Right renal pelvis (tissue), 4 donors: ENCODE data around the gene ARFGEF3. TPM values are rescaled to one million over a fixed set of nuclear protein-coding genes. Genes with fewer than 3 reads are reported as not detected.

ENCODE experiments used
- DNase-seq, 4 donors: peaks; one replicate each; pipeline ENCODE4 v3.0.0-alpha.2; 2013; ENCODE audit warnings: low read depth in 4 of 4, low spot score in 3 of 4, missing footprints in 1 of 4
- polyA plus RNA-seq, 4 donors: library from polyadenylated mRNA; unstranded; fragments of 120-200 nt; gene quantifications; one replicate each; pipeline ENCODE4 v1.2.1, GENCODE V29; 2013; ENCODE audit not compliant: insufficient read length in 4 of 4

The ARFGEF3 gene
- polyA plus RNA-seq, 4 donors, result 5.8 to 8.2 (median 6.6) TPM

DNA sequence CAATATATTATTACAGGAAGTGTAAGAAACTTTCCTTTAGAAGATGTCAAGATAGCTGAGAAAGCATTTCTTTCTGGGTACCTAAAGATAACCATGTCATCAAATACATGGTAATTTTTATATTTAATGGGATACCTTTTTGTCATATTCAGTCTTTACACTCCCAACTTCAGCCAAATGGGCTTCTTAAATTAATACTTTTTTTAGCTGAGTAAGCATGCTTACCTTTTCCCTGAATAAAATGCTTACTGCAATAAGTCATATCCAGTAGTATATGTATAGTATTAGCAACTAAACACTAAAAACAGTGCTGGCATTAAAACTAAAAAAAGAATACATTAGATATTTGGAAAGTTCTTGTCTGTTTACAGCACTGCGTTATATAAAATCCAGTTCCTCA is 74.0 kb downstream of the ARFGEF3 start:
- DNase-seq, result no peak

DNA sequence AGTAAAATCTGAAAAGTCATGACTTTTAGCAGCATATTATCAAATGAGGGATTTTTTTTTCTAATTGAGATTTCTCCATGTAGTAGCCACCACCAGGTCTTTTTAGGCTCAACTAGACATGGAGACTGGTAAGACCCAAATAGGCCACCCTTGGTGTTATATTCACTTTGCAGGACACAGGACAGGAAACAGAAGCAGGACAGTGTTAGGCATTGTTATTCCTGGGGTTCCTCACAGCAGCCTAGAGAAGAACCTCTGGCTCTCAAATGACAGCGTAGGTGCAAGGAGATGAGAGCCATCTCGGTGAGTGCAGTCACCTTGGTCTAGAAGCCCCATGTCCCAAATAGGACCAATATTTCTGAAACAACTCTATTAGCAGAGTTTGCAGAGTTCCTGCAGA is 75.7 kb downstream of the ARFGEF3 start:
- no peak for DNase-seq

DNA sequence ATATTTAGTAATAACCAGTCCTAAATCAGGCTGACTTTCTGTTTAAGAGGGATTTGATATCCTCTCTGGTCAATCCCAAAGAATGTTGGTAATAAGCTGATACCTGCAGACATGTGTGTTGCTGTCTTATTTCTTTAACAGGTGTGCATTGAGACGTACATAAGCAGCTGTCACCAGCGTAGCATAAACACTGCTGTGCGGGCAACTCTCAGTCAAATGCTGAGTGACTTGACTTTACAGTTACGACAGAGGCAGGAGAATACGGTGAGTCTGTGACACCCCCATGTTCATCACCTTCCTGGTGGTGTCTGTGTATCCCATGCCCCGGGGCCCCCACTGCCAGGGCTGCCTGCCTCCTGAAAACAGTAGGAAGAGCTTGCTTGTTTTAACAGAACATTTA is 76.6 kb downstream of the ARFGEF3 start:
- no peak for DNase-seq

DNA sequence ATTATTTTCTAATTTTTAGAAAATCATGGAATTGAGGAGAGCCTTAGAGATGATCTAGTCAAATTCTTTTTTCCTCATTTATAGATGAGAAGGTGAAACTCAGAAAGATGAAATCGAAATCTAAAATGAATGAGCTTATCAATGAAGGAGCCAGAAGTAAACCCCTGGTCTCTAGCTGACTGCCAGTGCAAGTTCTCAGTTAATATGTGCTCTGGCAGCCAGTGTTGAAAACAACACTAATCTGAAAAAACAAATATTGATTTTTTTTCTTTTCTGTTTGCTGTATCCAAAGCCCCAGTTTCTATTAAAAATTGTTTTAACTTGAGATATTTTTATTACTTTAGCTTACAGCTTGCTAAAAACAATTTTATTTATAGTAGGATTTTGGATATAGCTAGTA is 78.0 kb downstream of the ARFGEF3 start:
- no peak for DNase-seq

DNA sequence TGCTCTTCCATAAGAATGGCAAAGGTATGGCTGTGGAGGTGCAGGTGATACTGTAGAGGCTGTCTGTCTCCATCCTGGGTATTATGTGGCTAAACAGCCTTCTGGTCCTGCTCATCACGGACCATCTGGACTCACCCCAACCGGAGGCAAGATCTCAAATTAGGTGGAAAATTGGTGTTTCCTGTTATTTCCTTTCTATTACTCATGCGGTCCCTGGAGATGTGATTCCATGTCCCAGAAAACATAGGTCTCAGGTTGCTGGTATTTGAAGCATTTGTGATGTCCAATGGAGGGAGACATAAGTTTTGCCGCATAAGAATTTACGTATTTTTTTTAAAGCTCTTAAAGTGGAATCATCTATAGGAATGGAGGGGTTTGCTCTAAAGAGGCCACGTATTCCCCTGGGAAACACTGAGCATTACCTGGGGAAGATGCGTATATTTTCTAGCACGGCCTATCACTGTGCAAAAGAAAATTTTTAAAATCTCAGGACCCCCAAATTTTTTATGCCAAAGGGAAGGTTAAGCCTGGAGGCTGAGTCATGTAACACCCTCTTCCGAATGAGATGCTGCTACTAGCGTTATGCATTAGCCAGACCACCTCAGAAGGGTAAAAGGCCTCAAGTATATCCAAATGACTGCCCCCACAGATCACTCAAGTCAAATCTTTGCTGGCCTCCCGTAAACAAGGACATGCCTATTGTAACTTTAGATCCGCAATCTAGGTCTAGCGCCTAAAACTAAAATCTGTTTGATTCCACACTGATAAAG is 78.9 kb downstream of the ARFGEF3 start:
- DNase-seq, result no peak

DNA sequence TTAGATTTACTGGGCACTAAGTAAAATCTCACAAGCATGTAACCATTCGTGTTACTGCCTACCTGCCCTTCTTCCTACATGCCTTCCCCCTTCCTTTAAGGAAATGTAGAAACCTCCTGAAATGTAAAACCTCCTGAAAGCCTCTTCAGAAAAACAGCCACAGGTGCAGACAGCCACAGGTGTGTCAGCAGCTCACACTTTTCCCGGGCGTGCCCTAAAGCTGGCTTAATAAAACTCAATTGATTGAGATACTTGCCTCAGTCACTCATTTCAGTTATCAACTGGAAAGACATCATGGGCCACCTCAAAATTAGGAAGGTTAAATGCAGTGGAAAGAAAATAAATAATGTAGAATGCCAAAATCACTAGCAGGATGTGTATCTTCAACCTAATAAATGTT is 79.6 kb downstream of the ARFGEF3 start:
- no peak for DNase-seq

DNA sequence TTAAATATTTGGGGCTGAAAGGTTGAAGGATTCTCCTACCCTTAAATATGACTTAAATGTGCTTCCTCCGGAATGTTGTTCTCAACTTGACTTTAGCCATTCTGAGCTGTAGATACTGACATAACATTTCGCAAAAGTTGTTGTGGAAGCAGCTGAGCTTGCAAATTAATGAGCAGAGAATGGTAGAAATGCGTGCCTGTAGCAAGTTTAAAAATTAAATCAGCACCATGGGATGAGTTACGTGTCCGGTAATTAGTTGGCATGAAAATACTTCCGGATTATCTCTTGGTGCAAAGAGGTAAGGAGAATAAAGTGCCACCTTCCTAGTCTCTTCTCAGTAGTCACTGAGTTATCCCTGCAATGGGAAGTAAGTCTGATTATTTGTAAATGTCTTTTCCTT is 80.2 kb downstream of the ARFGEF3 start:
- DNase-seq, result no peak

DNA sequence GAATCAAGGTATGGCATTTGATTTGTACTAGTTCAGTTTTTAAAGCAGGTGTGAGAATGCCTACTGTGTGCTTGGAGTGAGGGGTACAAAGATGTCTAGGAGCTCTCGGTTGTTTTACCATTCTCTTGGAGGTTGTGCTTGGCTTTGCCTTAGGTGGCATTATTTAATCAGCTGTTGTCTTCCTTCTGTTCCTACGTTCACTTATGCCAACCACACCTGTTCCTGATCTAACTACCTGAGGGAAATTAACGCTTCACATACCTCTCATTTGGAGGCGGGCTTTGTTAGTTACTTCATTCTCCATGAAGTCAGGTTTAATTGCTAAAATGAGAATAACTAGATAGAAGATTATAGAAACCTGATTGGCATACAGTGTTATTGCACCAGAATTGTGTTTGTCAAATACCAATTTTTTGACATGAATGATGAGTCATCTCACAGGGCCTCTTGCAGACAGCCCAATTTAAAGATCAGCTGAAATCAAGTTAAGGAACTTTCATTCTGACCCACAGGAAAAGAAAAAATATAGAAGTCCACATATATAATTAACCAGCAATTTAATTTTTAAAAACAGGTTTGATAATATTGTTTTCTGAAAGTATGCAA is 81.4 kb downstream of the ARFGEF3 start:
- no peak for DNase-seq

DNA sequence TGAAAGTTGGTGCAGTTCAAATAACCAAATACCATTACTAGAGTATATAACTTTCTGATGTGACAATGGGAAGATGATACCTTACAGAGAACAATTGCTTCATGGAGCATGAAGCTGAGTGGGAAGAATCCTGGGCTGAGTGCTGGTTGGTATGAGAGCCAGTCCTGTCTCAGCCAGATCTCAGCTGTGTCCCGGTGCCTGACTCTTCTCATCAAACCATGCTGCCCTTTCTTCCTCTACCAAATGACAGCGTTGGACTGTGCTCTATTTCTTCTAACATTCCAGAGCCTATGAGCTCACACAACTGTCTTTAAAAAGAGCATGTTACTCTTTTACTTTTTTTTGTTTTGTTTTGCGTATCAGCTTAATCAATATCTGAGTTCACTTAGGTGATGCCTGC is 84.0 kb downstream of the ARFGEF3 start:
- DNase-seq, result no peak

DNA sequence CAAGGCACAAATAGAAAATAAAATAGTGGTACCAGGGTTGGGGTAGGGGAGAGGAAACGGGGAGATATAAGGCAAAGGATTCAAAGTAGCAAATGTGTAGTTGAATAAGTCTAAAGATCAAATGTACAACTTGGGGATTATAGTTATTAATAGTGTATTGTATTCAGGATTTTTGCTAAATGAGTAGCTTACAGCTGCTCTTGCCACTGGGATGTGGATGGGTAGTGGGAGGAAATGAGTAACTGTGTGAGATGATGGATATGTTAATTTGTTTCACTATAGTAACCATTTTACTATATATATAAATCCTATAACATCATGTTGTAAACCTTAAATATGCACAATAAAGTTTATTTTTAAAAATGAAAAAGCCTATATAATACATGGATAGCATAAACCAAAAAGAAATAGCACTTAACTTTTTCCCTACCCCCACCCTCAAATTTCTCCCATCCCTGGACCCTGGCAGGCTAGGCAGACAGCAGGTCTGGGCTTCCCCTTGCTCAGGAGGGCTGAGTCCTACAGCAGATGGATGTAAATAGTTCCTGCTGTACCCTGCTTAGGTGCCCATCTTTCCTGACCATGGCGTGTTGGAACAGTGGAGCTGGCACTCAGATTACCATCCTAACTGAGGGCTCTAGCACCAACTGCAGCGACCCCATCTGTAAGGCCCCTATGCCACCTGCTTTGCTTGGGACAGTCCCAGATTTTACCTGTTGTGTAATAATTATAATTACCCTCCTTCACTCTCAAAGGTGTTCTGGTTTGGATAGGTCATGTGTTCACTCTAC is 85.1 kb downstream of the ARFGEF3 start:
- no peak for DNase-seq

DNA sequence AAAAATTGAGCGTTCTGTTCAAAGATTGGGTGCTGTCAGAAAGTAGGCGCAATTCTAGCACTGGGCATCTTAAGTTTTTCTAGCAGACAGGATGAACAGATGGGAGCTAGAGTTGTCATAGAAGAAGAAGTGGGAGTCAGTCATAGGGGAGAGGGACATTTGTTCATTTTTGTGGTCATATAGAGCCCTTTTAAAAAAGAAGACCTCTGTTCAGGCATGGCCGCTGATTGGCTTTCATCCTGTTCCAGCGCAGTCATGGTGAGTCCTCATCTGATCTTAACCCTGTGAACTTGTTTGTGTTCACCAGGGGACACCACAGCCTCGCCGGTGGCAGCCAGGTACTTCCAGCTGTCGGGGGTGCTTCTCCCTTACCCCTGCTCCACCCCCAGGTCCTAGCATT is 86.3 kb downstream of the ARFGEF3 start:
- DNase-seq, result no peak

DNA sequence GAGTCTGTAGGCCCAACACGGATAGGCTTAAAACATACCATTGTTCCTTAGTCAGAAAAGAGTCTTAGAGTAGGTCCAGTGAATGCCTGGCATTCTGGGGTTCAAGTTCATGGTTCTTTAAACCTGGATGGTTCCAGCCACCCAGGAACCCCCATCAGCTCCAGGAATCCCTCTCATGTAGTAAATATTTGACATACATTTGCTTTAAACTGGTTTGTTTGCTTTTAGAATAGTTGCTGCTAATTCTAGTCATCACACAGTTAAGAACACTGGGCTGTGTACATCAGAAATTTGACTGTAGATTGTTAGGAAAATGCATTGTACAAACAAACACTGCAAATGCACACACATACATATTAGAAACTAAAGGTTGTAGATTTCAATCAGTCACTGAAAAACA is 87.1 kb downstream of the ARFGEF3 start:
- no peak for DNase-seq

DNA sequence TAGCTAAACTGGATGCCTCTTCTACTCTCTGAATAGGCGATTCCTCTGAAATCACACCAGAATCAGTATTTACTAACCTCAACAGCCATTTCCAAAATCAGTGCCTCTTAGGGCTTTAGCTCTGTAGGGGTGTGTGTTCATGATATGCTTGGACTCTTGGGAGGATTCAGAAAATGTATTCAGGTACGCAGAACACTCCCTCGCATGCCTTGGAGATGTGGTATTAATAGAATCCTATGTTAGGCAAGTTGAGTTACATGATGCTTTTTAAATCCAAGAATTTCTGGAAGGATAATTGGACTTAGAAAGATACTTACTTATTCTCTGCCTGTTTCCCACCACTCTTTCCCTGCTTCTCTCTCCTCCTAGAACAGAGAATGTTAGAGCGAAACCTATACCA is 88.3 kb downstream of the ARFGEF3 start:
- DNase-seq, result no peak

DNA sequence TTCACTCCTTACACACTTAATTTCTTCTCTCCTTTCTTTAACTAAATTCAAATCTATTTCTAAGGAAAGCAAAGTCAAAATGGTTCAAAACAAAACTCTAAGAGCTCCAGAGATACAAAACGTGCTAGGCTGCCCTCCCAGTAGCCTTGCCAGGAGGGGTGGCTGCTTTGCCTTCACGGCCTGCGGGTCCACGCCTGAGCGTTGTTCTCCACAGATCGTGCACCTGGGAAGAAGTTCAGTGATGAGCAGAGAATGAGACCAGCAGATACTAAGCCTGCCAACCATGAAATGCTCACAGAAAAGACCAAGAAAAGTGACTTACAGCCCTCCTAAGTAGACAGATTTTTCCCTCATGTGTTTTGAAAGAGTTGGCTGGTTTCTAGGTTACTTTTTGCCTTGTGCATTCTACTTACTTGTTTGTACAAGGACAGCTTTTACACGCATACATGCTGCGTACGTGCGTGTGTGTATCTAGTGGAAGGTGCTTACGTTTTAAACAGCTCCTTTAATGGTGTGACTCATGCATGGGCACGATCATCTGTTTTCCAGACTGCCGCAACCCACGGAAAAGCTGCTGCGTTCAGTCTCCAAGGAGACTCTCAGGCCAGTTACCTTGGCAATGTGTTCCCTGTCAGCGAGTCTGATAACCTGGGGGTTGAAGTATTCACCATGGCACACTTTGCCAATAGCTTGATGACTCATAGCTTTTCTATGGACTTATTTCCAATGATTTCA is 88.9 kb downstream of the ARFGEF3 start:
- DNase-seq, result no peak

DNA sequence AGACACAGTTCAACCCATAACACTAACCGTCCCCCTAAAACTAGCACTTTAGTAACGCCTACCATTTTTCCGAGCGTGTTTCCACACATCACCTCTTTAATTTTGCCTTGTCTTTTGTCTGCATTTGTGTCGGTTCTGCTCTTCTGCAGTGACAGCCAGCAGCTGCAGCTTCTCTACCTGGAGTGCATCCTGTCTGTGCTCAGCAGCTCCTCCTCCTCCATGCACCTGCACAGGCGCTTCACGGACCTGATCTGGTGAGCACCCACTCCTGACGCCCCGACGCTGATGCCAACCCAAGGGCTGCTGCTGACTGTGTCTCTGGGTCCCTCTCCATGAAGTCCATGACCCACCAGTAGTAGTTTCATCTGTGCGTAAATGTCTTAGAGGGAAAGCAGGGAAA is 92.0 kb downstream of the ARFGEF3 start:
- DNase-seq, result no peak

DNA sequence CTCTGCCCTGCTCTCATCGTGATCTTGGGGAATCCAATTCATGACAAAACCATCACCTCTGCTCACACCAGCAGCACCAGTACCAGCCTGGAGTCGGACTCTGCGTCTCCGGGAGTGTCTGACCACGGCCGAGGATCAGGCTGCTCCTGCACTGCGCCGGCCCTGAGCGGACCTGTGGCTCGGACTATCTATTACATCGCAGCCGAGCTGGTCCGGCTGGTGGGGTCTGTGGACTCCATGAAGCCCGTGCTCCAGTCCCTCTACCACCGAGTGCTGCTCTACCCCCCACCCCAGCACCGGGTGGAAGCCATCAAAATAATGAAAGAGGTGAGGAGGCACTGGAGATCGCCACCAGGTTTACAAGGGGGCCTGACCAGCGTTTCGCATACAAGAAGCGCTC is 93.7 kb downstream of the ARFGEF3 start:
- DNase-seq, result no peak

DNA sequence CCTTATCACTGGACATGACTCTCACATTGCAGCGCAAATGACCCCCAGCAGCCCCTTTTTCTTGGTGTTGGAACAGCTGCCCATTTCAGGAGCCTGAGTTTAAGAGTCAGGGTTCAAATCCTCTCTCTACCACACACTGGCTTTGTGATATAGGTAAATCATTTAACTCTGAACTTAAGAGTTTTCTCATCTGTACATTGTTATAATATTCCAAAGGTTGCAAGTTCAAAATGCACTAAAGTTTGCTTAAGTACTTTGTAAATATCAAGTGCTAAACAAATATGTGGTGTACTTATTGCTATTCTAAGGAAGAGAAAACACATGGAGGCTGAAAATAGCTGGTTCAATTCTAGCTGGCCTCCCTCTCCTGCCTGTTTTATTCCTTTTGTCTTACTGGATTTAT is 95.9 kb downstream of the ARFGEF3 start:
- DNase-seq, result no peak

DNA sequence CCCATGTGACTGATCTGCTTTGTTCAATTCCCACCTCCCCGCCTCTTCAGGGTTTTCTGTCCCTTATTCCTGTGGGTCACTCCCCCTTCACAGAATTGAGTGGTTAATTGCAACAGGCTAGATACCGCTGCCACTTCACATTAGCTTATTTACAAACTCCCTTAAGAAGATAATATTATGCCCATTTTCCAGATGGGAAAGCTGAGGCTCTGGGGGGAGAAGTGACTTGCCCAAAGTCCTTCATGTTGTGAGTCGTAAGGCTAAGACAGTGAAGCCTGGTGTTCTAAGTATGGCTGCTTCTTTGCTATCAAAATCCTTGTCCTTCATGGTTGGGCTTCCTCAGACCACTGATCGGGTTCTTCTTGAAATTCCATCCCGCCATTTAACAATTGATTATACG is 96.5 kb downstream of the ARFGEF3 start:
- DNase-seq, result no peak

DNA sequence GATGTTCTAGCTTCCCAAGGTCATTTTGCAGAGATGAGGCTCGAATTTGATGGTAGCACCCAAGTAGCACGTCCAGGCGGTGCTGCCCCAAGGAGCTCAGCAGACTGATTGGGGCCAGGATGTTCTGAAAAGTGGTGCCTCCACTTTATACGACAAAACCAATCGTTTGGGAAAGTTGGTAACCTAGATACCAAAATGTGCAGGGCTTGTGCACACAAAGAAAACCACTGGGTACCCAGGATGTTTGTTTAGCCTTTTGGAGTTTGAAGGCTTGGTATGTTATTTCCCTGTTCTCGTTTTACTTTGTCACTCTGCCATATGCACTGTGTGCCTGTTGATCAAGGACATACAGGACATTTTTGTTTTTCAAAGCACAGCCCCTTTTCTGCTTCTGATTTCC is 97.3 kb downstream of the ARFGEF3 start:
- no peak for DNase-seq

DNA sequence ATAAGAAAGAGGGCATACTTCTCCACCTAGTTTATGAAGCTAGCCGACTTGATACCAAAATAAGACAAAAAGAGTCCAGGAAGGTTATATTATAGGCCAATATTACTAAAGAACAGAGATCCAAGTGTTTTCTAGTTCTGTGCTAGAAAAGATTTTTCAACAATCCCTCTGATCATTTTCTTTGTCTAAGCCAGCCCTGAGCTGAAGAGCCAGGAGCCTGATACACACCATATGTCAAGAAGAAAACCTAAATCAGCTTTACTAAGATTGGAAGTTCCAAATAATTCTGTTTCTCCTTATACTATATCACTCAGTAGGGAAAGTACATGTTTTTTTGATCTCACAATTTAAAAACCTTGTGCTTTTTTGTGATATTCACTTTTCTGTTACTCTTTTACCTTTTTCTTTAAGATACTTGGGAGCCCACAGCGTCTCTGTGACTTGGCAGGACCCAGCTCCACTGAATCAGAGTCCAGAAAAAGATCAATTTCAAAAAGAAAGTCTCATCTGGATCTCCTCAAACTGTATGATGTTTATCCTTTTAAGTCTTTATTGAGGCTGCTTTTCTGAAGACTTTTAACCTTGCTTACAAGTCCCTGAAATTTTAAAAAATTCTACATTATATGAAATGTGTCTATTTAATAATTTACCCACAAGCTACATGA is 99.5 kb downstream of the ARFGEF3 start:
- DNase-seq, result no peak

DNA sequence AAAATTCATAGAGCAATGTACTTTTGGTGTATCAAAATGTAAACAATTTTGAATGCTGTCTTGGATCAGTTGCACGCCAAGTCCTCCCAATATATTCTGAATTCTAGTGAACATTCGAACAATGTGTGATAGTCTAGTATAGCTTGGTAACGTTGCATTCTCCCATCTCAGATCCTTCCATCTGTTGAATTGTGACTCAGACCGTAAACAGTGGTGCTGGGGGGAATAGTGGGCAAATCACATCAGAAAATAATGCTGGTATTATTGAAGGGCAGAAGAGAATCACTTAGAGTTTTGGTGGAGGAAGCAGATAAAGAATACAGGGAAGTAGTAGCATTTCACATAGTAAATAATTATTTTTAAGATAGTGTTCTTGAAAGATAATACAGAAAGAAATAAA is 102.2 kb downstream of the ARFGEF3 start:
- no peak for DNase-seq
